H9 (cell line): ENCODE results near the gene NTSR2. TPM values are rescaled to one million over a fixed set of nuclear protein-coding genes. Genes with fewer than 3 reads are reported as not detected.

Experiments
- DNase-seq: peaks from one replicate; pipeline ENCODE4 v3.0.0-alpha.2; 2017
- H2AFZ ChIP-seq: one replicate; pipeline ENCODE4 v1.6.1; 2013; ENCODE audit warnings: mild to moderate bottlenecking, low read length, control low read depth, moderate library complexity
- H2AK5ac ChIP-seq: 2 replicates; pipeline ENCODE4 v1.6.1; 2013; ENCODE audit warnings: low read length, control low read depth, mixed read lengths; ENCODE audit not compliant: insufficient read length
- H2BK120ac ChIP-seq: one replicate; pipeline ENCODE4 v1.6.1; 2013; ENCODE audit warnings: low read depth, mild to moderate bottlenecking, low read length, control low read depth, inconsistent platforms; ENCODE audit not compliant: poor library complexity, severe bottlenecking
- H2BK12ac ChIP-seq: 2 replicates; pipeline ENCODE4 v1.6.1; 2013; ENCODE audit warnings: low read length, control low read depth, mixed read lengths, low read depth; ENCODE audit not compliant: insufficient read length
- H2BK15ac ChIP-seq: 2 replicates; pipeline ENCODE4 v1.6.1; 2013; ENCODE audit warnings: low read depth, low read length, control low read depth
- H2BK20ac ChIP-seq: one replicate; pipeline ENCODE4 v1.6.1; 2013; ENCODE audit warnings: low read depth, mild to moderate bottlenecking, low read length, control low read depth, inconsistent platforms; ENCODE audit not compliant: poor library complexity, severe bottlenecking
- H2BK5ac ChIP-seq: 2 replicates; pipeline ENCODE4 v1.6.1; 2013; ENCODE audit warnings: low read length, control low read depth, mixed read lengths; ENCODE audit not compliant: insufficient read length
- H3K14ac ChIP-seq: 2 replicates; pipeline ENCODE4 v1.6.1; 2013; ENCODE audit warnings: low read length, control low read depth; ENCODE audit not compliant: insufficient read depth
- H3K18ac ChIP-seq: 2 replicates; pipeline ENCODE4 v1.6.1; 2013; ENCODE audit warnings: low read depth, mild to moderate bottlenecking, mixed read lengths, low read length, control low read depth; ENCODE audit not compliant: insufficient read length
- H3K23ac ChIP-seq: 2 replicates; pipeline ENCODE4 v1.6.1; 2013; ENCODE audit warnings: low read length, control low read depth, mixed read lengths, low read depth; ENCODE audit not compliant: insufficient read length
- H3K23me2 ChIP-seq: 2 replicates; pipeline ENCODE4 v1.6.1; 2013; ENCODE audit warnings: low read depth, mild to moderate bottlenecking, mixed read lengths, low read length, control low read depth; ENCODE audit not compliant: insufficient read length, poor library complexity, severe bottlenecking
- H3K27ac ChIP-seq: 2 replicates; pipeline ENCODE4 v1.5.1; 2013; ENCODE audit warnings: low read length, control low read depth, mixed read lengths, low read depth; ENCODE audit not compliant: insufficient read length
- H3K27me3 ChIP-seq: 2 replicates; pipeline ENCODE4 v1.6.1; 2013; ENCODE audit warnings: low read length, control low read depth, inconsistent platforms; ENCODE audit not compliant: insufficient read depth
- H3K4ac ChIP-seq: 2 replicates; pipeline ENCODE4 v1.6.1; 2013; ENCODE audit warnings: low read depth, mild to moderate bottlenecking, control low read depth, inconsistent platforms, low read length, moderate library complexity
- H3K4me1 ChIP-seq: 2 replicates; pipeline ENCODE4 v1.6.1; 2013; ENCODE audit warnings: low read length, control low read depth, inconsistent platforms; ENCODE audit not compliant: insufficient read depth
- H3K4me2 ChIP-seq: 2 replicates; pipeline ENCODE4 v1.6.1; 2013; ENCODE audit warnings: low read length, control low read depth, mixed read lengths; ENCODE audit not compliant: insufficient read length, insufficient read depth
- H3K56ac ChIP-seq: 2 replicates; pipeline ENCODE4 v1.6.1; 2013; ENCODE audit warnings: low read depth, mild to moderate bottlenecking, mixed read lengths, low read length, control low read depth; ENCODE audit not compliant: insufficient read length
- H3K79me1 ChIP-seq: 2 replicates; pipeline ENCODE4 v1.6.1; 2013; ENCODE audit warnings: low read depth, mild to moderate bottlenecking, moderate library complexity, low read length, control low read depth, inconsistent platforms; ENCODE audit not compliant: insufficient read depth, poor library complexity, severe bottlenecking
- H3K79me2 ChIP-seq: 2 replicates; pipeline ENCODE4 v1.6.1; 2013; ENCODE audit warnings: low read length, control low read depth, inconsistent platforms; ENCODE audit not compliant: insufficient read depth
- H3K9ac ChIP-seq: 2 replicates; pipeline ENCODE4 v1.6.1; 2013; ENCODE audit warnings: low read length, control low read depth, mixed read lengths; ENCODE audit not compliant: insufficient read length; ENCODE audit errors: extremely low read depth
- H3K9me3 ChIP-seq: one replicate; pipeline ENCODE4 v1.6.1; 2013; ENCODE audit warnings: low read depth, low read length, inconsistent platforms; ENCODE audit not compliant: control insufficient read depth
- H3T11ph ChIP-seq: one replicate; pipeline ENCODE4 v1.6.1; 2013; ENCODE audit warnings: mild to moderate bottlenecking, low read length, control low read depth, inconsistent platforms
- H4K20me1 ChIP-seq: one replicate; pipeline ENCODE4 v1.6.1; 2013; ENCODE audit not compliant: control insufficient read depth, insufficient read length, insufficient read depth
- H4K5ac ChIP-seq: 2 replicates; pipeline ENCODE4 v1.6.1; 2013; ENCODE audit warnings: low read depth, mild to moderate bottlenecking, mixed read lengths, low read length, control low read depth; ENCODE audit not compliant: insufficient read length
- H4K8ac ChIP-seq: replicated peaks from 2 replicates; pipeline ENCODE4 v1.6.1; 2013; ENCODE audit warnings: low read length, control low read depth, mixed read lengths, low read depth; ENCODE audit not compliant: insufficient read length
- H4K91ac ChIP-seq: 2 replicates; pipeline ENCODE4 v1.6.1; 2013; ENCODE audit warnings: low read depth, mild to moderate bottlenecking, moderate library complexity, mixed read lengths, low read length, control low read depth; ENCODE audit not compliant: insufficient read length
- H3K27ac Mint-ChIP-seq, 3 experiments: 2 replicates in 2 of 3; 3 replicates in 1 of 3; pipeline ENCODE4 v1.8.0; 2020 to 2021; ENCODE audit warnings: mixed read lengths in 3 of 3, mild to moderate bottlenecking in 1 of 3, moderate library complexity in 1 of 3
- H3K27me3 Mint-ChIP-seq: 2 replicates; pipeline ENCODE4 v1.8.0; 2021; ENCODE audit warnings: low read depth, mild to moderate bottlenecking, moderate library complexity, mixed read lengths
- H3K36me3 Mint-ChIP-seq, 3 experiments: 2 replicates in 2 of 3; 3 replicates in 1 of 3; pipeline ENCODE4 v1.8.0; 2020 to 2021; ENCODE audit warnings: low read depth in 3 of 3, mixed read lengths in 3 of 3; ENCODE audit not compliant: insufficient read depth in 1 of 3
- H3K4me1 Mint-ChIP-seq, 2 experiments: 2 replicates each; pipeline ENCODE4 v1.8.0; 2020; ENCODE audit warnings: mixed read lengths in 2 of 2
- H3K4me3 Mint-ChIP-seq, 2 experiments: 2 replicates in 1 of 2; 3 replicates in 1 of 2; pipeline ENCODE4 v1.8.0; 2020 to 2021; ENCODE audit warnings: mild to moderate bottlenecking in 2 of 2, mixed read lengths in 2 of 2, moderate library complexity in 1 of 2
- H3K9me3 Mint-ChIP-seq, 2 experiments: 2 replicates in 1 of 2; 3 replicates in 1 of 2; pipeline ENCODE4 v1.8.0; 2020; ENCODE audit warnings: mild to moderate bottlenecking in 2 of 2, mixed read lengths in 2 of 2, moderate library complexity in 1 of 2
- CTCF ChIP-seq: fragments of 200-600 bp; sonication (generic); conservative IDR thresholded peaks from 3 replicates; pipeline ENCODE4 v1.8.0; 2021; ENCODE audit warnings: antibody characterized with exemption, mild to moderate bottlenecking
- WGBS: extraction: QIAGEN DNeasy Blood & Tissue Kit; methylation state at CpG from one replicate; pipeline ENCODE4 v1.1.7; 2013; ENCODE audit warnings: missing lambda C conversion rate, low lambda C conversion rate, mixed read lengths; ENCODE audit not compliant: insufficient read length; ENCODE audit errors: extremely low coverage; 5-methylcytosine and 5-hydroxymethylcytosine counted together
- total RNA-seq: library from RNA; stranded (reverse); gene quantifications from 2 replicates; pipeline ENCODE4 v1.2.1, GENCODE V29; 2021

The NTSR2 gene
- total RNA-seq, 1 experiment from 2014 or later = not detected

- no CpG with 5 or more reads among the region's 9 CpGs for WGBS
- Histone ChIP-seq H2AK5ac (no peak overlapping the region), H2BK120ac (no peak overlapping the region), H3K56ac (no peak overlapping the region), H4K8ac (no peak overlapping the region), H3K9me3 (no peaks in the 10 kb centered on the region), H3K4me2 (no peak overlapping the region), H2BK12ac (no peak overlapping the region), H2BK5ac (no peak overlapping the region), H3K27ac (no peak overlapping the region), H3K4me1 (no peaks in the 10 kb centered on the region), H3K79me1 (no peaks in the 10 kb centered on the region), H4K5ac (no peak overlapping the region), H3K18ac (no peak overlapping the region), H2BK15ac (no peak overlapping the region), H3K9ac (no peak overlapping the region), H3K23ac (no peak overlapping the region), H3K4ac (no peak overlapping the region), H4K91ac (no peak overlapping the region), H4K20me1 (no peaks in the 10 kb centered on the region), H3K27me3 (no peaks in the 10 kb centered on the region), H2BK20ac (no peak overlapping the region), H3K79me2 (no peaks in the 10 kb centered on the region), H3K14ac (no peak overlapping the region), H3K23me2 (no peaks in the 10 kb centered on the region), H3T11ph (no peak overlapping the region), H2AFZ (no peak overlapping the region)
- DNase-seq = no peak
- Mint-ChIP-seq H3K36me3 (no peaks in the 10 kb centered on the region), H3K27ac (no peak overlapping the region), H3K9me3 (no peaks in the 10 kb centered on the region), H3K4me3 (no peak overlapping the region), H3K4me1 (no peaks in the 10 kb centered on the region; a peak in 1 of 4 replicates), H3K27me3 (no peaks in the 10 kb centered on the region)
- no peak for TF ChIP-seq CTCF
Observed at GRCh38 chr2:11699686-11700670, 30.0 kb upstream of the NTSR2 start.
